CD14-positive monocyte (primary cell): ENCODE measurements around the gene DNLZ. TPM values are rescaled to one million over a fixed set of nuclear protein-coding genes. Genes with fewer than 3 reads are reported as not detected.

ENCODE experiments used
- DNase-seq, 3 donors: peaks; one replicate each; pipeline ENCODE4 v3.0.0-alpha.2; 2011 to 2022
- H2AFZ ChIP-seq: 2 replicates; pipeline ENCODE4 v1.6.0; 2012; ENCODE audit warnings: mild to moderate bottlenecking, low read depth, low read length, inconsistent platforms; ENCODE audit not compliant: insufficient read depth, poor library complexity, severe bottlenecking
- H3K27ac ChIP-seq, 2 donors: 1 replicate in 1 of 2; 2 replicates in 1 of 2; pipeline ENCODE4 v1.5.1; 2012 to 2013; ENCODE audit warnings: low read length in 2 of 2, control low read depth in 1 of 2, inconsistent platforms in 1 of 2, low read depth in 1 of 2, mild to moderate bottlenecking in 1 of 2
- H3K27me3 ChIP-seq, 2 donors: one replicate each; pipeline versions ENCODE4 v1.6.0 to v1.6.1; 2011 to 2013; ENCODE audit warnings: low read length in 2 of 2; ENCODE audit not compliant: control insufficient read depth in 2 of 2, insufficient read depth in 2 of 2
- H3K36me3 ChIP-seq, 2 donors: replicated peaks in 1 of 2; 1 replicate in 1 of 2; 2 replicates in 1 of 2; pipeline versions ENCODE4 v1.5.1 to v1.6.1; 2012 to 2013; ENCODE audit warnings: low read length in 2 of 2, control low read depth in 1 of 2, inconsistent platforms in 1 of 2, mild to moderate bottlenecking in 1 of 2; ENCODE audit not compliant: insufficient read depth in 2 of 2, control insufficient read depth in 1 of 2
- H3K4me1 ChIP-seq, 2 donors: 1 replicate in 1 of 2; 2 replicates in 1 of 2; pipeline versions ENCODE4 v1.5.1 to v1.6.1; 2012 to 2013; ENCODE audit warnings: low read length in 2 of 2, control low read depth in 1 of 2, inconsistent platforms in 1 of 2, mild to moderate bottlenecking in 1 of 2, moderate library complexity in 1 of 2; ENCODE audit not compliant: insufficient read depth in 2 of 2, control insufficient read depth in 1 of 2
- H3K4me2 ChIP-seq: replicated peaks from 2 replicates; pipeline ENCODE3; 2012; ENCODE audit warnings: low read length, moderate library complexity, mild to moderate bottlenecking; ENCODE audit not compliant: poor library complexity, severe bottlenecking; ENCODE audit errors: extremely low read depth
- H3K4me3 ChIP-seq, 3 experiments: fragments of 200-600 bp in 1 of 3; sonication (generic) in 1 of 3; replicated peaks in 1 of 3; 1 replicate in 2 of 3; 2 replicates in 1 of 3; pipeline ENCODE4 v1.5.1; 2011 to 2013; ENCODE audit warnings: low read length in 3 of 3, mild to moderate bottlenecking in 3 of 3, control low read depth in 2 of 3, low read depth in 2 of 3, inconsistent platforms in 1 of 3, moderate library complexity in 1 of 3
- H3K79me2 ChIP-seq: 2 replicates; pipeline ENCODE4 v1.6.0; 2012; ENCODE audit warnings: mild to moderate bottlenecking, control low read depth, inconsistent platforms, low read length, moderate library complexity; ENCODE audit not compliant: insufficient read depth
- H3K9ac ChIP-seq: 2 replicates; pipeline ENCODE4 v1.6.0; 2017; ENCODE audit warnings: low read length, mild to moderate bottlenecking; ENCODE audit not compliant: insufficient read depth, poor library complexity, severe bottlenecking
- H3K9me3 ChIP-seq, 2 donors: replicated peaks in 1 of 2; 1 replicate in 1 of 2; 2 replicates in 1 of 2; pipeline versions ENCODE4 v1.5.1 to v1.6.1; 2012 to 2013; ENCODE audit warnings: low read length in 2 of 2, control low read depth in 1 of 2; ENCODE audit not compliant: control insufficient read depth in 1 of 2, insufficient read depth in 1 of 2
- H4K20me1 ChIP-seq: 2 replicates; pipeline ENCODE4 v1.6.0; 2012; ENCODE audit warnings: mild to moderate bottlenecking, low read length, control low read depth, moderate library complexity; ENCODE audit not compliant: insufficient read depth
- H3K27ac Mint-ChIP-seq, 7 donors: one replicate each; pipeline ENCODE4 v1.8.0; 2020; ENCODE audit warnings: mild to moderate bottlenecking in 7 of 7, mixed read lengths in 7 of 7, moderate library complexity in 6 of 7, inconsistent platforms in 2 of 7
- H3K27me3 Mint-ChIP-seq, 3 donors: one replicate each; pipeline ENCODE4 v1.8.0; 2021 to 2022; ENCODE audit warnings: low read depth in 3 of 3, mild to moderate bottlenecking in 3 of 3, mixed read lengths in 3 of 3, moderate library complexity in 3 of 3, inconsistent platforms in 1 of 3
- H3K36me3 Mint-ChIP-seq, 2 donors: one replicate each; pipeline ENCODE4 v1.8.0; 2020; ENCODE audit warnings: mixed read lengths in 2 of 2, inconsistent platforms in 1 of 2, mild to moderate bottlenecking in 1 of 2
- H3K4me1 Mint-ChIP-seq: one replicate; pipeline ENCODE4 v1.8.0; 2020; ENCODE audit warnings: mild to moderate bottlenecking, mixed read lengths
- H3K4me3 Mint-ChIP-seq, 2 donors: one replicate each; pipeline ENCODE4 v1.8.0; 2020; ENCODE audit warnings: mild to moderate bottlenecking in 2 of 2, mixed read lengths in 2 of 2, moderate library complexity in 1 of 2
- H3K9me3 Mint-ChIP-seq, 7 donors: one replicate each; pipeline ENCODE4 v1.8.0; 2020 to 2022; ENCODE audit warnings: mixed read lengths in 7 of 7, mild to moderate bottlenecking in 6 of 7, moderate library complexity in 6 of 7, inconsistent platforms in 2 of 7
- CTCF ChIP-seq: fragments of 200-600 bp; IDR thresholded peaks from one replicate; pipeline ENCODE4 v1.8.0; 2022; ENCODE audit warnings: antibody characterized with exemption, mild to moderate bottlenecking
- WGBS: methylation state at CpG from one replicate; pipeline ENCODE4 v1.1.5; 2013; ENCODE audit warnings: missing lambda C conversion rate; ENCODE audit not compliant: insufficient coverage; 5-methylcytosine and 5-hydroxymethylcytosine counted together
- intact Hi-C, 2 donors: fragments of 100-400 bp; cut with micrococcal nuclease; formaldehyde crosslinking; loops; one replicate each; pipeline versions ENCODE4 v1.15.0 to v1.15.1; 2023
- polyA plus RNA-seq, 3 donors: library from polyadenylated mRNA; depleted of rRNA in 1 of 3; unstranded in 2 of 3; stranded (reverse) in 1 of 3; fragments of 300-500 nt in 2 of 3; fragments of >200 nt in 1 of 3; fragmentation: Illumina TruSeq in 2 of 3; gene quantifications; 1 replicate in 2 of 3; 2 replicates in 1 of 3; pipeline ENCODE4 v1.2.3, GENCODE V29; 2012 to 2021

DNLZ gene
- polyA plus RNA-seq, 3 donors = 5.1 to 20.5 (median 10.5) TPM

- Mint-ChIP-seq H3K27me3 (peaks cover 0 to 4% (median 0%) of the 10 kb centered on the region in 3 donors), H3K36me3 (peaks cover 59 to 85% of the 10 kb centered on the region in 2 donors), H3K9me3 (no peaks in the 10 kb centered on the region), H3K27ac (peak overlapping the region in 1 of 7 donors; percentile 51), H3K4me3 (no peak overlapping the region), H3K4me1 (peaks cover 12% of the 10 kb centered on the region)
- DNase-seq = no peak
- H3K27ac ChIP-seq = no peak overlapping the region
- intact Hi-C loops = no loop called here
- peaks cover 10% of the 10 kb centered on the region in 2 donors for H3K4me1 ChIP-seq
- TF ChIP-seq CTCF = no peak
- peaks cover 64 to 76% of the 10 kb centered on the region in 2 donors for H3K36me3 ChIP-seq
- H3K9me3 ChIP-seq = no peaks in the 10 kb centered on the region
- no peak overlapping the region for H2AFZ ChIP-seq
- H3K9ac ChIP-seq = no peak overlapping the region
- H3K4me2 ChIP-seq = no peak overlapping the region
- no peaks in the 10 kb centered on the region for H3K27me3 ChIP-seq
- H3K79me2 ChIP-seq = peaks cover 14% of the 10 kb centered on the region
- peaks cover 13% of the 10 kb centered on the region for H4K20me1 ChIP-seq
- WGBS = 96% methylated on average over 21 of the region's 21 CpGs
- H3K4me3 ChIP-seq = no peak overlapping the region
Measured at GRCh38 chr9:136394312-136395019, 30.9 kb upstream of the DNLZ start.

GRCh38 chr9:136393531-136393930 is 30.0 kb upstream of the DNLZ start:
- H3K79me2 ChIP-seq = peaks cover 4% of the 10 kb centered on the region
- H3K4me3 ChIP-seq = no peak overlapping the region
- Mint-ChIP-seq H3K27me3 (peaks cover 0 to 4% (median 0%) of the 10 kb centered on the region in 3 donors), H3K9me3 (no peaks in the 10 kb centered on the region), H3K27ac (no peak overlapping the region), H3K4me1 (peaks cover 3% of the 10 kb centered on the region), H3K4me3 (no peak overlapping the region), H3K36me3 (peaks cover 66 to 93% of the 10 kb centered on the region in 2 donors)
- no peak for TF ChIP-seq CTCF
- peaks cover 72 to 85% of the 10 kb centered on the region in 2 donors for H3K36me3 ChIP-seq
- H3K9ac ChIP-seq = no peak overlapping the region
- H3K27ac ChIP-seq = no peak overlapping the region
- DNase-seq = no peak
- 97% methylated on average over 15 of the region's 17 CpGs for WGBS
- H3K4me1 ChIP-seq = peaks cover under 1% of the 10 kb centered on the region in 2 donors
- no peaks in the 10 kb centered on the region for H3K9me3 ChIP-seq
- intact Hi-C loops = no loop called here
- H3K27me3 ChIP-seq = no peaks in the 10 kb centered on the region
- H2AFZ ChIP-seq = no peak overlapping the region
- H4K20me1 ChIP-seq = peaks cover 4% of the 10 kb centered on the region
- no peak overlapping the region for H3K4me2 ChIP-seq
